Cardiac atrium fibroblast (primary cell): ENCODE results near the gene AP3B1. TPM values are rescaled to one million over a fixed set of nuclear protein-coding genes. Genes with fewer than 3 reads are reported as not detected.

Experiments used
- total RNA-seq: library from RNA; depleted of rRNA; stranded (reverse); fragments of >200 nt; gene quantifications from 2 replicates; pipeline ENCODE4 v1.2.3, GENCODE V29; 2015

Gene AP3B1
- 49.2 and 53.6 TPM in 2 replicates for total RNA-seq

GRCh38 chr5:78294248-78295034, at the start of gene AP3B1:
Gene AP3B1, minus strand, starts transcription at chr5:78294698. Its CDS starts 119 bp downstream, at chr5:78294579.

Other genes with a start within 250 kb of the AP3B1 start
- gene SCAMP1, start 65.9 kb upstream of the AP3B1 start, total RNA-seq = 38.4 and 46.8 TPM in 2 replicates